ENCODE data around the gene NAT8.
"Not testable (repeated sequence)": the region's sequence is repeated elsewhere in the genome, so short reads cannot be mapped to it uniquely, and the experiment has no call there.

GRCh38 chr2:73674696-73675157, 32.5 kb upstream of the NAT8 start:
- not testable (repeated sequence) for TF ChIP-seq CTCF (IDR thresholded peaks at IDR 0.05); ZFX (IDR thresholded peaks at IDR 0.05; ENCODE audit: borderline replicate concordance)
